GM21367 (cell line): ENCODE data around the gene KDM4C.
"Not testable (repeated sequence)": the region's sequence is repeated elsewhere in the genome, so short reads cannot be mapped to it uniquely, and the experiment has no call there.

Source experiments
- ATAC-seq: cut with Tn5 transposase; IDR thresholded peaks from one replicate; pipeline ENCODE4 v1.9.1; 2021; ENCODE audit not compliant: unreplicated experiment

The KDM4C gene

DNA sequence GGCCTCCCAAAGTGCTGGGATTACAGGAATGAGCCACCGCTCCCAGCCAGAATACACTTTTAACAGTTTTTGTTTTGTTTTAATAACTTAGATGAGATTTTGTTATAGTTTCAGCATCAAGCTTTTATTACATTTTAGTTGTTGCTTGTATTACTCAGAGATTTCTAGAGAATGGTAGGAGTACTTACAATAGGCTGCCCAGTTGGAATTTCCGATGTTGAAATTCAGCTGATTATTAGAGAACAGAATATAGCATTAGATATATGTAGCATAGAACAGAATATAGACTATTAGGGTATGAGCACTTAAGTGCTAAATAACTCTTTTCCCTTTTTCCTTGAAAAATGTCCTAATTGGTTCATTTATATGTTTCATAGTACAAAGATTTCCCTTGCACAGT is 6.2 kb downstream of the KDM4C start:
- ATAC-seq, result no peak

DNA sequence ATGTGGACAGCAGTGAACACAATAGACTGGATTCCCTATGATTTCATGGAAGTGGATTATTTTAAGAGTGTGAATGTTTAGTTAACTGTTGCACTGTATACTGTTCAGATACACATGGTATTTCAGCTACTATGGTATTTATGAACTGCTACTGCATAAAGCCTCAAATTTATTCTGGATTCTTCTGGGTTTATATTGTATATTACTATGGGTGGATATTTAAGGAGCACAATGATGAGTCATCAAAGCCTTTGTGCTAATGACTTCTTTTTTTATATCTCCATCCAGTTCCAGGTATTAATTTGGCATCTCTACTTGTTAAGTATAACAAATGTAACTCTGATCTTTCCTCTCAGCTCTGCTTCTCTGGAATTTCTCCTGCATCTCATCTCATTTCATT is 6.8 kb downstream of the KDM4C start:
- ATAC-seq, result no peak

DNA sequence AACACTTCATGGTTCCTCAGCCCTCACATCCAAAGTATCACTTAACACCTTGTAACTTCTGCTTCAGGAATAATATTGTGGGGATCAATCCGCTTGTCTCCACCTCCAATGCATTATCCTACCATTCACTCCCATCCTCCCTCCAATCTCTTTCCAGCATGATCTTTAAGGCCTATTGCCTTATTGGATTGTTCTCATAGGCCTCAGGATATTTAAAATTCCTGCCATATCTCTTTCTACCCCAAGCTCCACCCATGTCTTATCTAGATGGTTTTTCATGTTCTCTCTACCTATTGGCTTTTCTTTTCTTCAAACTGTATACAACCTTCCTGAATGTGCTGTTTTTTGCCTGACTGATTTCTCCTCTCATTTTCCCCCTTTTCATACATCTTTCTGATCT is 7.2 kb downstream of the KDM4C start:
- ATAC-seq, result no peak

DNA sequence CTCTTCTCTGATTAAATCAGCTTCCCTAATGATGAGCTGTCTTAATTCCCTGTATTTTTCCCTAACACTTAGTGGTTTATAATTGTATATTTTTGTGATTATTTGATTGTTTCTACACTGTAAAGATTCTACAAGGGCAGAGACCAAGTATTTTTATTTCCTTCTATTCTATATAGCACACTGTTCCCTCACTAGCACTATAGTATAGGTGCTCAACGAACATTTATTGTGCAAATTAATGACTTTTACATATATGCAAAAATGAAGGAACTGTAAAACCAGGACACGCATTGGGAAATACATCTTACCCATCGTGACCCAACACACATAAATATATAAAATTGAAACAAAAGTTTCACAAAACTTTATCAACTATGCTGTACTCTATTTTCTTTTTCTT is 7.6 kb downstream of the KDM4C start:
- ATAC-seq, result no peak

DNA sequence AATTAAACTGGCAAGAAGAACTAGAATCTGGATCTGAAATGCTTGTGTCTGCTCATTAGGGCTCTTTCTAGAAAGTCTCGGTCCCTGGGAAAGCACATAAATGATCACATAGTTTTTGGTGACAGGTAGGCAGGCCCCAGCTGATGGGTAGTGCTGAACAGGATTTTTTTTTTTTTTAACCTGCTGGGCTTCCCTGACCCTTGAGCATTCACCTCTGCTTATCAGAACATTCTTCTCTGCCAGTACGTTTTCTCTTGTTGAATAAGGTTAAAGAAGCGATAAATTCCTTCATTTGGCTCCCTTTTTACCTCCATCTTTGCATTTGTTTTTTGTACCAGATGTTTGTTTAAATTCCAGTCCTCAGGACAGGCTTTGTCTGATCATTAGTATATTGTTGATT is 8.8 kb downstream of the KDM4C start:
- ATAC-seq, result no peak

DNA sequence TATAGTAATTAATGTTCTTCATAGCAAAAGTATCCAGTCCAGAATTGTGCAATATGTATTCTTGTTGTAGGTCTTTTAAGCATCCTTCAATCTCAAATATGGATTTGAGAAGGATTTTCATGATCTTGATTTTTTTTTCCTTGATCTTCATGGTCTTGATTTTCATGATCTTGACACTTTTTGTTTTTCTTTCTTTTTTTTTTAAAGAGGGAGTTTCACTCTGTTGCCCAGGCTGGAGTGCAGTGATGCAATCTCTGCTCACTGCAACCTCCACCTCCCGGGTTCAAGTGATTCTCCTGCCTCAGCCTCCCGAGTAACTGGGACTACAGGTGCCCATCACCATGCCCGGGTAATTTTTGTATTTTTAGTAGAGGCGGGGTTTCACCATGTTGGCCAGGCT is 10.8 kb downstream of the KDM4C start:
- not testable (repeated sequence) for ATAC-seq

DNA sequence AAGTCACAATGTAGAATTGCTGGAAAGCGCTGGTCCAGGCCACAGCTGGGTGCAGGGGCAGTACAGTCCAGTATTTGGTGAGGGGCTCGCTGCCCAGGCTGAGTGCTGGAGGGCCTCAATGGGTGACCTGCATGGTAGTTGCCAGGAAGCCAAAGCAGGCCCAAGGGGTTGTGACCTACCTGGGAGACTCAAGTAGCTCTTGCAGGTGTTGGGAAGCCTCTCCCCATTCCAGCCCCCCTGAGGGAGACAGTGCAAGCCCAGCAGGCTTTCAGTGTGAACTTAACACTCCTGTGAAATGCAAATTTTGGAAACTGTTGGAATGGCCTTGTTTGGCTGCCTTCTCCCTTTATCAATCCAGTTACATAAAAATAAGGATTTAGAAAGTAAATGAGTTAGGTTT is 13.9 kb downstream of the KDM4C start:
- ATAC-seq, result no peak

DNA sequence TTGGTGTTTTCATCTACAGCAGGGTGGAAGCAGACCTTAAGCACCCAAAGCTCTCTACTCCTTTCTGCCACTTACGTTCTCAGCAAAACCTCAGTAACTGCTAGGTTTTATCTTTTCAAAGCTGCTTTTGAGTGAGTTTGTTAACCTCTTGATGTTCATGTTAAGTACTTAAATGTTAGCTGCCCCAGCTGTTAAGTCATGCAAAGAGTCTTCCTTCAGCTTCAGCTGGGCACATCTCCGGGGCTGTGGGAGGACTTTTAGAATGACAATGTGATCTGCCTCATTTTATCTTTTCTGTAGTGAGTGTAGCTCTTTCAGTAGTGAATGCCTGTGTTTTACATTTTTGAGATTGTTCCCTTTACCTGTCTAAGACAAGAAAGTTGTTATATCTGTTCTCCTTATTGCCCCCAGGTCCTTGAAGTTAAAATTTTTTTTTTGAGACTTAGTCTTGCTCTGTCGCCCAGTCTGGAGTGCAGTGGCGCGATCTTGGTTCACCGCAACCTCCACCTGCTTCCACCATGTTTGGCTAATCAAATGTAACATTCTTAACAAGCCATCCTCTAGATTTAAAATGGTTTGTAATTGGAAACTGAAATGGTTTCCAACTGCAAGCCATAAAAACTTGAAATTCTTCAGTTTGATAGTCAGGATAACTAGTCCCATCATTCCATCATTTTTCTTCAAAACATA is 19.6 kb downstream of the KDM4C start:
- ATAC-seq, result no peak

DNA sequence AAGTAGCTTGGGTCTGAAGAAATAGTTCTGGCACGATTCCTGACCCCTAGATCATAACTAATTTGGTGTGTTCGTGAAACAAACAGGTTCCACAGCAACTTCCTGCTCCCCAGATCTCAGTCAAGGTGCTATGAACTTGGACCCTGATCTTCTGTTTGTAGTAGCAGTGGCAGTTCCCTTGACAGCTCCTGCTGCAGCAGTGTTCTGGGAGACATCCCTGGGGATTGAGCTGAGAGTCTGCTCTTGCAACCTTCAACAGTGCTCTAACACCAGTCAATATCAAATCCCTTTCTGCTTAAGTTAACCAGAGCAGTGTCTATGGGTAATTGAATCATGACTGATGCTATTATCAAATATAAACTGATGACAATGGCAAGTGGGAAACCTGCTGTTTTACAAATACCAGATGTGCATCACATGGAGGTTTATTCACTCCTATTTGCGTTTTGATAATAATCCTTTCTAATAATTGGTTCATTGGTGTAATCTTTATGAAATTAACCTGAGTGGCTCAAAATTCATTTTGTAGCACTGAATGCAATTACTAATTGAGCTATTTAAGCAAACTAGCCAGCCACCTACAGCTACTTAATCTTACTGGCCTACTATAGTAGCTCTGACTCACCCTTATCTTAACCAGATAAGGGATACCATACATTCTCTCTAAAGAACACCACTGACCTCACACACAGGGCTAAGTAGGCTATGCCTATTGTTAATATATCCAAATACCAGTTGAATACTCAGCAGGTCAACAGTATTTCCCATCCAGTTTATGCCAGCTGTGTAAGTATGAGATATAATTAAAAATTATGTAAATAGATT is 21.9 kb downstream of the KDM4C start:
- ATAC-seq, result no peak

DNA sequence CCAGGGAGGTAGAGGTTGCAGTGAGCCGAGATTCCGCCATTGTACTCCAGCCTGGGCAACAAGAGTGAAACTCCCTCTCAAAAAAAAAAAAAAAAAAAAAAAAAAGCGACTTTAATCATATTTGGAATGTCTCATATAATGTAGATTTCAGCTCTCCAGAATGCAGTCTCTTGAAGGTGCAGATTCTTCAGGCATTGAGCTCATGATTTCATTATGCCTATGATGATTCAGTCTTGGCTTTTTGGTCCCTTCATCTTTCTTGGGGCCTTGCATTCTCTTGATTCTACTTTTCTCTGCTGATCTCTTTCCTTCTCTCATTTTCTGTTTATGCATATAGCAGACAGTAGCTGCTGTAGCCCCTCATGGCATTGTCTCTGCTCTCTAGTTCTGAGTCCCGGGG is 22.9 kb downstream of the KDM4C start:
- no peak for ATAC-seq

DNA sequence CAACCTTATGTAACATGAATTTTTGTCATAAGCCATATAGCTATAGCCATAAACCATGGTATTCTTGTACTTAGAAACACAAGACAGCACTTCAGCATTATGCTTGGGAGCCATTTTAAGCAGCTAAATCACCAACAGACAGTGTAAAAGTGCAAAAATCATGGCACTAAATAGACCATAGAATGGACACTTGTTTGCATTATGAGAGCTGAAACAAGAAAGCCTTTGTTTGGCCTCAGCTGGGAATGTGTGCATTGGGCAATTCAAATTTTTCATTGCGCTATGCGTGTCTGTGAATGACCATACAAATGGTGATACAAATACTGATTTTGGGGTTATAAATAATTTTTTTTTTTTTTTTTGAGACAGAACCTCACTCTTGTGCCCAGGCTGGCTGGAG is 23.7 kb downstream of the KDM4C start:
- ATAC-seq, result no peak

DNA sequence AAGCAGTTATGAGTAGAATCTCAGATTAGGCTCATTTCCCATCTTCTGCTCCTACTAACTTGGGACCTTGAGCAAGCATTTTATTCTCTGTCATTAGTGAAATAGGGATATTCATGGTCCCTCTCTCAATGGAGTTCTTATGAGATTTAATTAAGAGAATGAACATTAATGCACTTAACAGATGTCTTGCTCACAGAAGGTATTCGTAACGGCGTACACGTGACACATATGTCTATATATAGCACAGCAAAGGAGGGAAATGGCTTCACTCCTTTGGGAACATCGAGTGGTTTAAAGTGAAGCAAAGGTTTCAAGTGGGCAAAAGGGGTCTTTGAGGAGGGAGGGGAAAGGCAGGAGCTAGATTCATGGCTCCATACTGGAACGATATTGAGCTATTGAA is 24.6 kb downstream of the KDM4C start:
- ATAC-seq, result no peak

DNA sequence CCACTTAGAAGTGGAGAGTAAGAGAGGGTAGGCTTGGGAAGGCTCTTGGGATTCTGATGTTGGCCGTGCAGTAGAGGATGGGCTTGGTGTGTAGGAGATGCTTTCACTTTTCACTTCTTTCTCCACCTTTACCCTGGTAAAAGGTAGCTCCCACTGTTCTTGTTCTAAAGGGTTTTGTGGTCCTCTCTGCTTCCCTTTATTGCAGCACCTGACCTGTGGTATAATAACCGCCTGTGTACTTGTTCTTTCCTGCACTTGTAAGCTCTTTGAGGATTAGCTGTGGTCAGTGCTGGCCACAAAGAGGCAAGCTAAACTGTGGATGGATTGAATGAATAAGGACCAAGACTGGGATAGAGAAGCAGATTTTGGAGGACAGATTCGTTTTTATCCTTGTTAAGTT is 25.2 kb downstream of the KDM4C start:
- ATAC-seq, result no peak

DNA sequence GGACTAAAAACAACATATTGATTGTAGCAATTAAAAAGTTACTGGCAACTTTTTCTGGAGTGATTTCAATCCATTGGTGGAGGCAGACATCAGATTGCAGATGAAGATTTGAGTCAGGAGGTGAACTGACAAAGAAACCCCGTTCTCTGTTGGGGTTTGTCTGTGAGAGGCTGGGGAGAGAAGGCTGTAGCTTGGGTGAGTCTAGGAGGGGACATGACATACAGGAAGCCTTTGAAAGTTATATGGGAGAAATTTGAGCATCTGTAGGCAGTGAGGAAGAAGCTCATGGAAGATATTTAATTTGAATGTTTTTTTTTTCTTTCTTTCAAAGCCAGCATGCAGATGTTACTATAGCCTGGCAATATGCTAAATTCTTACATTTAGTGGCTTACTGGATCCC is 26.0 kb downstream of the KDM4C start:
- no peak for ATAC-seq

DNA sequence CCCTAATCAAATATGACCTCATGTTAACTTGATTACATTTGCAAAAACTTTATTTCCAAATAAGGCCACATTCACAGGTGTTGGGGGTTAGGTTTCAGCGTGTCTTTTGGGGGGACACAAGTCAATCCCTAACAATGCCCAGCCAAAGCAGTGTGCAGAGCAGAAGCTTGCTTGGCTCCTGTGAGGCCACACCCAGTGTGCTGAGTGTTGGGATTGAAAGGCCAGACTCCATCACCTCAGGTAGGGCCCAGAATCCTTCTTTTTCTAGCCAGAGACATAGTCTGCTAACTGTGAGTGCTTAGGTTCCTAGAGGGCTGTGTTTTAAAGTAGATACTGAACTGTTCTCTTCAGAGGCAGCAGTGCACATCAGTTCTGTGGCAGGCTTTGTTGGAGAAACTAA is 27.9 kb downstream of the KDM4C start:
- no peak for ATAC-seq

DNA sequence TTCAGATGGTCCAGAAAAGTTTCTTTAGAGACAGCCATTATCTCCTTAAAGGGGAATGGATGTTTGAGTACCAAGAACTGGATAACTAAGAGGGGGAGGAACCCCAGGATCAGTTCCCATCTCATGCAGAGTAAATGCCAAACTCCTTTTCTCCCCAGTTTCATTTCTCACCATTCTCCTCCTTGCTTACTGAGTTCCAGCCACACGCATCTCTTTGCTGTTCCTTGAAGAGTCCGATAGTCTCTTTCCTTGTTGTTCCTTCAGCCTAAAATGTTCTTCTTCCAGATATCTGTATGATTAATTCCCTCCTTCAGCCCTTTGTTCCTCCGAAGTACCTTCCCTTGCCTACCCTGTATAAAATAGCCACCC is 30.0 kb downstream of the KDM4C start:
- ATAC-seq, result no peak

DNA sequence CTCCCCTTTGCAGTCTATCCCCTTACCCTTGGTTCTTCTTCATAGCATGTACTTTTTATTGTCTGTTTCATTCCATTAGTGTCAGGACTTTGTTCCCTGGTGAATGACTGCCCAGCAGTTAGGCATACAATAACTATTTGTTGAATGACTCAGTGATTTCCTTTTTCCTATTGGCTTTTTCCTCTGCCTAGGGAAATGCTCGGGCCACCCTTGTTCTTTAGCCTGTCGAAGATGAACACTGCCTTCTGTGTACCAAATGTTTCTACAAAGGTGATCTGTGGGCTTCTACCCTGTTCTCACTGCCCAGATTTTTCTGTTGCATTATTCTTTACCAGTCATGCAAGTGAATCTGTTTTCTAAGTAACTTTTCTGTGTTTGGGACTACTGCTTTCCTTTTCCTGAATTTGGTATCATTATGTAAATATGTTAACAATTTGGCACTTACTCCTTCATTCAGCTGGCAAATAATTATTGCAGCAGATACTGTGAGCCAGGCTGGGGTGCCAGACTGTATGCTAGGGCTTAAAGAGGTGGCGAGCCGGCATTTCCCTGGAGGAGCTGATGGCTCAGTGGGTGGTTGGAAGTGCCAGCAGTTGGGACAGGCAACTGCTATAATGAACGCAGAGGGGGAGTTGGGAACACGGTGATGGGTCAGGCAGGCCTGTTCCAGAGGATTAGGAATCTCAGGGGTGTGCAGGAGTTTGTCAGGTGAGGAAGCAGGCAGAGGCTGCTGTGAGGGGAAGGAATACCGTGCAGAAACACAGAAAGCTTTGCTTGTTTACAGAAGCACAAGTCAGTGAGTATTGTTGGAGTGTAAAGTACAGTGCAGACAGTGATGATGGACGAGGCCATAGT is 30.6 kb downstream of the KDM4C start:
- no peak for ATAC-seq

DNA sequence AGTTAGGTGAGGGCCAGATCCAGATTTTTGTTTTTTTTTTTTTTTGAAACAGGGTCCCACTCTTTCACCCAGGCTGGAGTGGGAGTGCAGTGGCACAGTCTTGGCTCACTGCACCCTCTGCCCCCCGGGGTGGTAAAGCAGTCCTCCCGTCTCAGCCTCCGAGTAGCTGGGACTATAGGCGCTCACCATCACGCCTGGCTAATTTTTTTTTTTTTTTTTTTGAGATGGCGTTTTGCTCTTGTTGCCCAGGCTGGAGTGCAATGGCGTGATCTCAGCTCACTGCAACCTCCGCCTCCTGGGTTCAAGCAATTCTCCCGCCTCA is 31.2 kb downstream of the KDM4C start:
- not testable (repeated sequence) for ATAC-seq

DNA sequence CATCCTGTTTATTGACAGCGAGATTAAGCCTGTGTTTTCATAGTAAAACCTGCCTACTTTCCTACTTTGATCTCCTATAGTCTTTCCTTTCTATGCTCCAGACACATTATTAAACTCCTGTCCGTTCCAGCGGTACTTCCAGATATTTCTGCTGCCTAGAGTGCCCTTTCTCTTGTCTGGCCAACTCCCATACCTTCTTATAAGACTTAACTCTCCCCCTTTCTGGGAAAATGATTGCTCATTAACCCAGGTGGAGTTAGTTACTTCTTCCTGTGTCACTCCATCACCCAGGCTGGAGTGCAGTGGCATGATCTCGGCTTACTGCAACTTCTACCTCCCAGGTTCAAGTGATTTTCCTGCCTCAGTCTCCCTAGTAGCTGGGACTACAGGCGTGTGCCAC is 33.1 kb downstream of the KDM4C start:
- no peak for ATAC-seq

DNA sequence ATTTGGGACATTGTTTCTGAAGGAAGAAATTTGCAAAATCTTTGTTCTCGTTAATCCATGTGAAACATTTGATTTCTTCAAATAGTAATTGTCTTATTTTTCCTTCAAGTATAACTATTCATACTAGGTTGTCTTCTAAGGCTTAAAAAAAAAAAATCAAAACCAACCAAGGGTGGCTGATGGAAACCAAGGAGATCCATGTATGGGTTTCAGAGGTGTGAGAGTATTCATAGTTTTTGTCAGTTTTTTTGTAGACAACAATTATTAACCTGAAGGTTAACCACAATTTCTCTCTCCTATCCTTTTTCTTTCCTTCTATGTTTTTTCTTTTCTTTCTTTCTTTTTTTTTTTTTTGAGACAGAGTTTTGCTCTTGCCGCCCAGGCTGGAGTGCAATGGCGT is 35.4 kb downstream of the KDM4C start:
- ATAC-seq, result no peak

DNA sequence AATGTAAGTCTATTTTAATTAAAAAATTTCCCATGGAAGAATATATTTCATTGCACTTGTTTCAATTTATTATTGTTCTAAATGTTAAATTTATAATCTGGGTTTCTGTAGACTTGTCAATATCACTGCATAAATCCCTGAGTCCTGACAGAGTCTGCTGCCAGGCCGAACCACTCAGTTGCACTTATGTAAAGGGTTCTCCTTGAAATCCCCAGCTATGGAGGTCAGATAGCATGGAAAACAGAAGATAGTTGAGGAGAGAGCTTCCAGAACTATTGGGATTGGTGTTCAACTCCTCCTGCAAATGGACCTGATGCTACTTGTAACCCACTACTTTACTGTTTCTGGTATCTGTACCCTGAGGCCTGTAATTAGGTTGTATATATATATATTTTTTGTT is 37.2 kb downstream of the KDM4C start:
- ATAC-seq, result no peak

DNA sequence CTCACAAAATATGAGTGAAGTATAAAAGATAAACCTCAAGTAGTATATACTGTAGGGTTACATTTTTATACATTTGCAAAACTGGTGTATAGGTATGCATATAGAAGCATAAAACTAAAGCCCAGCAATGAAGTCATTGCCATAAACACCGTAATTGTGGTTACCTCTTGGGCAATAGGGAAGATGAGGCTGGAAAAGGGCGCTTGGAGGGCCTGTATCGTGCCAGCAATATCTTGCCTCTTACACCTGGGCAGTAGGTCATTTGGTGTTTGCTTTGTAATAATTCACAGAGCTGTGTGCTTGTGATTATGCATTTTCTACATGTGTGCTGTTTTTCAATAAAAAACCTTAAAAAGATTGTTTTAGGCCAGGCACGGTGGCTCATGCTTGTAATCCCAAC is 45.2 kb downstream of the KDM4C start:
- no peak for ATAC-seq
